Activated CD8-positive, alpha-beta memory T cell treated with anti-CD3 and anti-CD28 coated beads for 36 hours (primary cell): ENCODE data around the gene MYLIP. TPM values are rescaled to one million over a fixed set of nuclear protein-coding genes. Genes with fewer than 3 reads are reported as not detected.

ENCODE experiments used
- CTCF ChIA-PET: fragments of 350-600 bp; sonication (Branson Sonifier 250); formaldehyde crosslinking; loops from one replicate; lab custom pipeline; 2021; ENCODE audit warnings: antibody characterized with exemption; lab: Charles Lee
- POLR2A ChIA-PET: fragments of 350-600 bp; sonication (Branson Sonifier 250); formaldehyde crosslinking; loops from one replicate; lab custom pipeline; 2021; ENCODE audit warnings: antibody characterized with exemption; lab: Charles Lee
- total RNA-seq, 2 experiments: library from RNA; stranded (reverse); gene quantifications; one replicate each; pipeline ENCODE4 v1.2.3, GENCODE V29; 2021

The MYLIP gene
- 1 to 10 TPM; 6.5 to 6.6 TPM for total RNA-seq

DNA sequence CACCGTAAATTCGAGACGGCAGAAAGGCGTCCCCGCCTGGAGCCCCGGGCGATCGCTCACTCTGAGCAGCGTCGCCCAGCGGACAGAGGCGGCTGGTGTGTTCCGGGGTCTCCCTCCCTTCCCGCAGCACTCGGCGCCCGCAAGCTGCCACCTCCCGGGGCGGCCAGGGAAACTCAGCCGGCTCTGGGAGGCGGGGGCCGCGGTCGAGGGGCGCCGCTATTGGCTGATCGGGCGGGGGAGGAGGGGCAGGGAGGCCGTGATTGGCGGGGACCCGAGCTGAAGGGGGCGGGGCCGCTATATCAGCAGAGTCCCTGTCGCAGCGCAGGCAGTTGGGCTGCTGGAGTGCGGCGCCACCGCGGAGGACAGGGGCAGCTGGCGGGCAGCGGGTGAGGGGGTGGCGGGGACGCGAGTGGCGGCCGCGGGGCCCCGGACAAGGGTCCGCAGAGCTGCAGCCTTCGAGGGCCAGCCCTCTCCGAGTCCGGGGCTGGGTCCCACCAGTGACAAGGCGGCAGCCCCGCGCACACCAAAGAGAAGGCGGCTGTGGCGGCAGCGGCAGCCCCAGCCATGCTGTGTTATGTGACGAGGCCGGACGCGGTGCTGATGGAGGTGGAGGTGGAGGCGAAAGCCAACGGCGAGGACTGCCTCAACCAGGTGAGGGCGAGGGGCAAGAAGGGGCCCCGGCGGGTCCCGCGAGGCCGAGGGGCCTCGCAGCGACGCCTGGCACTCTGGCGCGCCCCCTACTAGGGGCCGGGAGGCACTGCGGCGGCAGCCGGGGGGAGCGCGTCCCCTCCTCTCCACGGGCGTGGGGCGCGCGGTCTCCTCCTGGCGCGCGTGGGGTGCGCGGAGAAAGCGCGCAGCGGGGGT is at the start of gene MYLIP:
Gene MYLIP, plus strand, starts transcription at position 328 of the 864 bp plus-strand sequence. Its CDS starts 237 bp downstream, at position 565.
- POLR2A ChIA-PET, result interaction anchor here (0.6 to 1.5 kb wide), 14 partner anchors 8 to 522 kb away, joined by 3 to 9 read pairs (median 4); no protein-coding TSS in a partner anchor
- CTCF ChIA-PET, result interaction anchor here (0.6 to 1.4 kb wide), 12 partner anchors 8 to 438 kb away, joined by 3 to 5 read pairs (median 4); no protein-coding TSS in a partner anchor

DNA sequence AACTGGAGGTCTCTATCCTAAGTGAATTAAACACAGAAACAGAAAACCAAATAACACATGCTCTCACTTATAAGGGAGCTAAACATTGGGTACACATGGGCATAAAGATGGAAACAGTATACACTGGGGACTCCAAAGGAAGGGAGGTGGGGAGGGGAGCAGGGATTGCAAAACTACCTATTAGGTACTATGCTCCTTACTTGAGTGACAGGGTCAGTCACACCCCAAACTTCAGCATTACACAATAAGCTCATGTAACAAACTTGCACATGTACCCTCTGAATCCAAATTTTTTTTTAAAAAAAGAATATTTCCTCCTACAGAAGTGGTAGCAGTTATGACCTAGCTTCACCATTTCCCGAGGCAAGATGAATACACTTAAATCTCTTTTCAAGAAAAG is 49.5 kb upstream of the MYLIP start:
- ChIA-PET CTCF (no interaction called here), POLR2A (no interaction called here)

DNA sequence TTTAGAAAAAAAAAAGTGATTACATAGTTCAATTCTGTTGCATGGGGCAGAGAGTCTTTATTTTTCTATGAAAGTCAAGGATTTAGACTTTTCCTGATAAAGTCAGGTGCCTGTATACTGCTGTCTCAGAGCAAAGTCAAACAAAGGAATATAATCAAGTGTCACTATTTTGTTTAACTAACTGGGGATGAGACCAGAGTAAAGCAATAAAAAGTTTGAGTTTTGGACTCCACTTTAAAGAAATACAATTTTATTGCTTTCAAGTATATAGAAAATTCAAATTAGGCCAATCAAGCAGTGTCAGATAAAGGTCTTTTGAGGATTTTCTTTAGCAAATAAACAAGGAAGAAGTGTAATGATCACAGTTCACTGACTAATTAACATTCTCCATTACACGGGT is 48.7 kb upstream of the MYLIP start:
- CTCF ChIA-PET, result no interaction called here
- POLR2A ChIA-PET, result no interaction called here

DNA sequence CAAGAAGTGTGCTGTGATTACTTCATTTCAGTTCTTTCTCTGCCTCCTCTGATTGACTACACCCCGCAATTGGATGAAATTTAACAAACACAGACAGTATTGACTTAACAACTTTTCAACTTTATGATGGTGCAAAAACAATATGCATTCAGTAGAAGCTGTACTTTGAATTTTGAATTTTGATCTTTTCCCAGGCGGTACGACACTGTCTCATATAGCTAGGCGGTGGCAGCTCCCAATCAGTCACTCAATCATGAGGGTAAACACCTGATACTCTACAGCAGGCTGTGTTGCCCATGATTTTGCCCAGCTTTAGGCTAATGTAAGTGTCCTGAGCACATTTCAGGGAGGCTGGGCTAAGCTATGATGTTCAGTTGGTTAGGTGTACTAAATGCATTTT is 47.6 kb upstream of the MYLIP start:
- ChIA-PET CTCF (no interaction called here), POLR2A (no interaction called here)

GRCh38 chr6:16082361-16082760 is 46.5 kb upstream of the MYLIP start:
- CTCF ChIA-PET, result no interaction called here
- POLR2A ChIA-PET, result no interaction called here

DNA sequence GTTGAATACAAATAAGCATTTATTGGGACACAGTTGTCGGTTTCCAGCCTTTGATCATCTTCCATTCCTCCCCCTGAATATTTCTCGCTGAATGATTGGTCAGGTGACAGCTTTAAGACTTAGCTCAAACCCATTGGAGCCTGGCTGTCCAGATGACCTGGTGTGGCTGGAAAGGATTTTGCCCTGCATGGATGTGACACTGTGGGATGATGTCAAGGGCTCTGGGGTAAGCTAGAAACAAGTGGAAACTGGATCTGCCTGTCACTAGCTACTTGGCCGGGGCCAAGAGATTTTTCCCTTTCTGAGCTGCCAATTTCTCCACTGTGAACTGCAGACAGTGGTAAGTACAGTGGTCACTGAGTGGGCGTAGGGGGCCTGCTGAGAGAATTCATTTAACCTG is 41.9 kb upstream of the MYLIP start:
- ChIA-PET POLR2A (no interaction called here), CTCF (no interaction called here)

DNA sequence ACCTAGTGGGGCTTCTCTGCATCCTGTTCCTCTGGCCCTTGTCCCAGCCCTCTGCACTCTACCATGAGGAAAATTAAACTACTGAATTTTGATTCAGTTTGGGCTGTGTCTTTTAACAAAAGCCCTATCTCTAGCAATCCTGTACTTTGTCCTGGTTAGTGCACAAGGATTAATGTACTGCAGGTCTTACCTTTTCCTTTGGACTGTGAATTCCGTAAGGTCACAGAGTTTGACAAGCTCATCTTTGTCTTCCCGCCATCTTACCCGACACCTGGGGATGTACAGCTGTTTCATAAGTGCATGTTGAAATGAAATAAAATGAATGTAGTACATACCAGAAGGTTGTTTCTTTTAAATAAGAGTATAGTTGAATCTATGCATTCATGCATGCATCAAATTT is 41.5 kb upstream of the MYLIP start:
- POLR2A ChIA-PET, result no interaction called here
- CTCF ChIA-PET, result no interaction called here

DNA sequence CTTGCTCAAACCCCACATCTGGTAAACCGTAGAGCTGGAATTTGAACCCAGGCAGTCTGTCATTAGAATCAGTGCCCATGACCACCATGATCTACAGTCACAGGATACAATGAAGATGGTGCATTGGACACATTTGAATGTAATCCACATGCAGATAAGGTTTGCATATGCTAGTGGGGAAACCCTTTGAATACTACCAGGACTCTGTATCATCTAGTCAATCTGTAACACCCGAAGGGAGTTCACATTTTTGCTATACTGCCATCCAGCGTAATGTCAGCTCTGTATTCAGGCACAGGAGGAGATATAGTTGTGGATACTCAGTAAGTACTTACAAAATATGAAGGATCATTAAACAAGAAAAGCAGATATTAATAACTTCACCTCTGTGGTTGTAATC is 40.5 kb upstream of the MYLIP start:
- POLR2A ChIA-PET, result no interaction called here
- CTCF ChIA-PET, result no interaction called here

GRCh38 chr6:16089232-16090062 is 39.4 kb upstream of the MYLIP start:
- ChIA-PET CTCF (no interaction called here), POLR2A (interaction anchor here (1.2 kb wide), 2 partner anchors 39 to 209 kb away, joined by 3 read pairs; partner anchors contain the start of gene MYLIP)

DNA sequence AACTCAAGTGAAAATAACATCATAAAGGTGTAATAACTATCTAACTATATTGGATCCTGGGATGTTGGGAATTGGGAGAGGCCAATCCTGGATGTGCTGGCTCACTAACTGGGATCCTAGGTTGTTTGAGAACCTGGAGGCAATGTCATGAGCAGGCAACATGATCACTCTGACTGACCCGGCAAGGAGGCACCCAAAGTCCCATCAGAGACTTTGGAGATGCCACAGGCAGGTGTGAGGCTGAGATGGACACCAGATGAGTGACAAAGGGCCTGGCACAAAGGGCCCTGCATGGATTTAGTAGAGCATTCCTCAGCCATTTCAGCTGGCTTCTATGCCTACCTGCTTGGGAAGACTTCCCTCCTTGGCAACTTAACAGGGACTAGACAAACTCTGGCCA is 38.4 kb upstream of the MYLIP start:
- ChIA-PET CTCF (no interaction called here), POLR2A (interaction anchor here (1.2 kb wide), 1 partner anchor 210 kb away, joined by 3 read pairs; no protein-coding TSS in a partner anchor)

DNA sequence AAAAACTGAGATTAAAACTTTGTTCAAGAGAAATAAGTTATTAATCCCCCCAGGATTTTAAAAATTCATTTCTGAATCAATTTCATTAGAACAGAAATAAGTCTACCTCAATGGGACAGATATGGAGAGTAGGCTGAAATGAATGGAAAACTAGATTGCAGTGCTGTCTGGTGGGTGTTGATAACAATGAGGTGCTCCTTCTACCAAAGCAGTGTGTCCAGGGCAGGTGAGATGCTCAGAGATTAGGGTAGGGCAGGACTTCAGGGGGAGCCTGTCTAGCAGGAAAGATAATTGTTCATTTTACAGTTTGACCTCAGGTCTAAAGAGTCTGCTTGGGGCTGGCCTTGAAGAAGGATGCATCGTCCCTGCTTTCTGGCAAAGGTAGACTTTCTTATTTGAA is 38.0 kb upstream of the MYLIP start:
- ChIA-PET POLR2A (no interaction called here), CTCF (no interaction called here)

- CTCF ChIA-PET, result no interaction called here
- POLR2A ChIA-PET, result no interaction called here
Observed at GRCh38 chr6:16092140-16092539, 36.7 kb upstream of the MYLIP start.

GRCh38 chr6:16092990-16093389 is 35.9 kb upstream of the MYLIP start:
- CTCF ChIA-PET, result no interaction called here
- POLR2A ChIA-PET, result no interaction called here

GRCh38 chr6:16095180-16095579 is 33.7 kb upstream of the MYLIP start:
- CTCF ChIA-PET, result no interaction called here
- POLR2A ChIA-PET, result no interaction called here

DNA sequence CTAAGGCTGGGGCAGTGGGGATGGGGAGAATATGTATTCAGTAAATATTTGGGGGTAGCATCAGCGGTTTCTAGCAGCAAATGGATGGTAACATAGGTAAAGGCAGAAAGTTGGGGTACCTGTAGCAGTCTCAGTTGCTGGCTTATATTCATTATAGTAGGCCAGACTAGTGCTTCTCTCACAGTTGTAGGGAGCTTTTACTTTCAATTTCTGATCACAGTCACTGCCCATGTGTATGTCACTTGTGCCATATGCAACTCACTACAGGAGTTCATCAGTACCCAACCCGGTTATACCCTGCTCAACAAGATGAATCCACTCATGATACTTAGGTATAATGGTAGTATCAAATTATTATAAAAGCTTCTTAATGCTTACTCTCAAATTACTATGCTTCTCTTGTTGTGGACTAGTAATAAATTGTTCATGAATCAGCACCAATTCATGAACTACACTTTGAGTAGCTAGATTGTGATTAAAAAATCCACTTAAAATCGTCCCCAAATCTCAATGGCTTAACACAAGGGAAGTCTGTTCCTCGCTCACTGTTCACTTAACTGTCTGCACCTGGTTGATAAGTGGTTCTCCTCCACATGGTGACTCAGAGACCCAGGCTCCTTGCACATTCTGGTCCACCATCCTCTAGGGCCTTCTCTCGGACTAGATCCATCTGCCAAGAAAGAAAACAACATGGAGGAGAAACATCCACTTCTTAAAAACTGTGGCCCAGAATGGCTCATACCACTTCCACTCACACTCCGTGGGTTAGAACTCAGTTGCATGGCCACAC is 31.3 kb upstream of the MYLIP start:
- ChIA-PET POLR2A (no interaction called here), CTCF (no interaction called here)

DNA sequence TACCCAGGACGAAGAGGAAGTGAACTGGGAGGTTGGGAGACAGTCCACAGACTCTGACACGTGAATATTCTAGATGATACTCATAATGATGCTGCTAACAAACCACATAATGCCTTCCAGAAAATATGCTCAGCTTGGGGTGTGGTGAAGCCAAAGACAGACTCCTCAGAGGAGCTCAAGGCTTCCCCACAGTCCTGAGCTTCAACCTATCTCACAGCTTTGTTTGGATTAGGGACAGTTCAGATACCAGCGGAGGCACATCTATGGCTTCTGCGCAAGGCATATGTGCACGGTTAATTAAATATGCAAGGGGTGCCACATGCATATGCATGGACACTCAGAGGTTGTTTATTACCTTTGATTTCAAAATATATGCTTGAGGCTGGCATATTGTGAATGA is 30.7 kb upstream of the MYLIP start:
- ChIA-PET POLR2A (no interaction called here), CTCF (no interaction called here)

GRCh38 chr6:16102208-16102607 is 26.7 kb upstream of the MYLIP start:
- ChIA-PET POLR2A (no interaction called here), CTCF (no interaction called here)

GRCh38 chr6:16103722-16104121 is 25.2 kb upstream of the MYLIP start:
- POLR2A ChIA-PET, result no interaction called here
- CTCF ChIA-PET, result no interaction called here

- ChIA-PET POLR2A (no interaction called here), CTCF (no interaction called here)
Observed at GRCh38 chr6:16104624-16105433, 24.1 kb upstream of the MYLIP start.
